Measurements from ENCODE around the gene TMPRSS2. TPM values are rescaled to one million over a fixed set of nuclear protein-coding genes. Genes with fewer than 3 reads are reported as not detected.

Gene TMPRSS2
- total and polyA plus RNA-seq, 9 of the 15 experiments (the other 6 are each of a cell fraction or from before 2014, with no cell fraction given): 0.20 TPM; not detected in 8

GRCh38 chr21:41470054-41470453 is 37.9 kb downstream of the TMPRSS2 start:
- FAIRE-seq (no peak), DNase-seq (ENCODE audit: extremely low read depth in 1 of 4, low spot score in 3 of 4) (no peak), ATAC-seq (no peak)
- Histone ChIP-seq H2AFZ (ENCODE audit: low read depth, low read length) (no peak overlapping the region), H3K4me2 (ENCODE audit: insufficient read depth, low read length) (no peak overlapping the region), H3K36me3 (ENCODE audit: control insufficient read depth, insufficient read depth, low read length) (no peaks in the 10 kb centered on the region), H3K27ac (ENCODE audit: extremely low read depth, low read depth, low read length) (no peak overlapping the region), H3K27me3 (ENCODE audit: control insufficient read depth in 2 of 2, insufficient read depth in 2 of 2, low read length in 2 of 2) (peaks cover 8 to 36% of the 10 kb centered on the region in 2 experiments; a peak in 4 of 5 replicates), H4K20me1 (replicated peaks; ENCODE audit: control insufficient read depth, insufficient read depth, low read length) (no peaks in the 10 kb centered on the region), H3K9ac (ENCODE audit: insufficient read depth in 1 of 2, low read depth in 2 of 2, low read length in 2 of 2) (no peak overlapping the region), H3K4me3 (no peak overlapping the region), H3K4me1 (replicated peaks in 1 of 2; ENCODE audit: control insufficient read depth in 2 of 2, insufficient read depth in 2 of 2, low read length in 2 of 2) (no peaks in the 10 kb centered on the region), H3K79me2 (ENCODE audit: control insufficient read depth, insufficient read depth, low read length) (no peaks in the 10 kb centered on the region), H3K9me3 (replicated peaks; ENCODE audit: control insufficient read depth, insufficient read depth, low read depth, low read length) (no peaks in the 10 kb centered on the region), H3K9me1 (ENCODE audit: control insufficient read depth, insufficient read depth, low read length) (no peaks in the 10 kb centered on the region)
- ChIA-PET POLR2A (interaction anchor here (0.5 kb wide), 1 partner anchor 98 kb away, joined by 3 read pairs; no protein-coding TSS in a partner anchor), CTCF (ENCODE audit: low intra/inter-chr PET ratio) (no interaction called here)
- 0% methylated on average over 5 of the region's 5 CpGs for WGBS (ENCODE audit: insufficient coverage, low coverage, missing lambda C conversion rate)
- intact Hi-C loops (cut with micrococcal nuclease) (no loop called here), in situ Hi-C loops (cut with MboI) (no loop called here)
- no peak for TF ChIP-seq ATF1 (CRISPR knock-in tag; IDR thresholded peaks at IDR 0.05)
- no peak for TF ChIP-seq ATF1 (tag; IDR thresholded peaks at IDR 0.05)
- TF ChIP-seq RNF219 (CRISPR knock-in tag; IDR thresholded peaks at IDR 0.05): no peak
- TF ChIP-seq XRCC5 (IDR thresholded peaks at IDR 0.05; ENCODE audit: low read depth, low read length): no peak
- TF ChIP-seq SLC30A9 (CRISPR knock-in tag; IDR thresholded peaks at IDR 0.05): no peak
- TF ChIP-seq TFE3 (CRISPR knock-in tag; IDR thresholded peaks at IDR 0.05): no peak
- TF ChIP-seq HOMEZ (CRISPR knock-in tag; IDR thresholded peaks at IDR 0.05): no peak
- TF ChIP-seq HEY1 (CRISPR knock-in tag; IDR thresholded peaks at IDR 0.05; ENCODE audit: borderline replicate concordance): no peak
- TF ChIP-seq ETV5 (CRISPR knock-in tag; IDR thresholded peaks at IDR 0.05; ENCODE audit: low read depth): no peak
- TF ChIP-seq CEBPG (CRISPR knock-in tag; IDR thresholded peaks at IDR 0.05): no peak
- no peak for TF ChIP-seq CEBPG (tag; conservative IDR thresholded peaks at IDR 0.05 in 1 of 2, IDR thresholded peaks at IDR 0.05 in 1 of 2)
- no TSS peak for BruUV-seq (replicated peaks)
